ENCODE measurements around the gene GRIK3.
A peak's percentile ranks its signal among the peaks of the same experiment; 100 is the strongest.

The GRIK3 gene

GRCh38 chr1:36879613-36880012 is 154.7 kb downstream of the GRIK3 start:
- no peak for DNase-seq (ENCODE audit: low read depth in 2 of 2)

- no peak for DNase-seq (ENCODE audit: low read depth in 2 of 2)
Observed at GRCh38 chr1:36876990-36877389, 157.3 kb downstream of the GRIK3 start.

GRCh38 chr1:36874271-36875060 is 159.8 kb downstream of the GRIK3 start:
- DNase-seq (ENCODE audit: low read depth in 2 of 2) = no peak

- DNase-seq (ENCODE audit: low read depth in 2 of 2) = no peak
Observed at GRCh38 chr1:36872858-36873257, 161.5 kb downstream of the GRIK3 start.

- DNase-seq (ENCODE audit: low read depth in 2 of 2) = no peak
Observed at GRCh38 chr1:36872126-36872754, 162.1 kb downstream of the GRIK3 start.

- DNase-seq (ENCODE audit: low read depth in 2 of 2) = no peak
Observed at GRCh38 chr1:36871146-36871971, 163.0 kb downstream of the GRIK3 start.

- no peak for DNase-seq (ENCODE audit: low read depth in 2 of 2)
Observed at GRCh38 chr1:36869826-36870225, 164.5 kb downstream of the GRIK3 start.

GRCh38 chr1:36869054-36869453 is 165.3 kb downstream of the GRIK3 start:
- DNase-seq (ENCODE audit: low read depth in 2 of 2) = no peak

- no peak for DNase-seq (ENCODE audit: low read depth in 2 of 2)
Observed at GRCh38 chr1:36867575-36867974, 166.7 kb downstream of the GRIK3 start.

GRCh38 chr1:36866169-36866814 is 168.0 kb downstream of the GRIK3 start:
- no peak for DNase-seq (ENCODE audit: low read depth in 2 of 2)

- no peak for DNase-seq (ENCODE audit: low read depth in 2 of 2)
Observed at GRCh38 chr1:36865602-36865900, 168.8 kb downstream of the GRIK3 start.

- no peak for DNase-seq (ENCODE audit: low read depth in 2 of 2)
Observed at GRCh38 chr1:36864823-36865601, 169.3 kb downstream of the GRIK3 start.

- peak in 1 of 2 donors; percentile 3 for DNase-seq (ENCODE audit: low read depth in 2 of 2)
Observed at GRCh38 chr1:36864182-36864822, 170.0 kb downstream of the GRIK3 start.

- no peak for DNase-seq (ENCODE audit: low read depth in 2 of 2)
Observed at GRCh38 chr1:36863500-36863899, 170.8 kb downstream of the GRIK3 start.

- DNase-seq (ENCODE audit: low read depth in 2 of 2) = no peak
Observed at GRCh38 chr1:36863061-36863460, 171.3 kb downstream of the GRIK3 start.

- no peak for DNase-seq (ENCODE audit: low read depth in 2 of 2)
Observed at GRCh38 chr1:36861375-36861774, 172.9 kb downstream of the GRIK3 start.

GRCh38 chr1:36859926-36860325 is 174.4 kb downstream of the GRIK3 start:
- DNase-seq (ENCODE audit: low read depth in 2 of 2) = no peak

- DNase-seq (ENCODE audit: low read depth in 2 of 2) = no peak
Observed at GRCh38 chr1:36858981-36859380, 175.3 kb downstream of the GRIK3 start.

GRCh38 chr1:36858553-36858952 is 175.8 kb downstream of the GRIK3 start:
- DNase-seq (ENCODE audit: low read depth in 2 of 2) = no peak

- no peak for DNase-seq (ENCODE audit: low read depth in 2 of 2)
Observed at GRCh38 chr1:36857754-36858153, 176.6 kb downstream of the GRIK3 start.
